ENCODE results near the gene METTL18.

DNA sequence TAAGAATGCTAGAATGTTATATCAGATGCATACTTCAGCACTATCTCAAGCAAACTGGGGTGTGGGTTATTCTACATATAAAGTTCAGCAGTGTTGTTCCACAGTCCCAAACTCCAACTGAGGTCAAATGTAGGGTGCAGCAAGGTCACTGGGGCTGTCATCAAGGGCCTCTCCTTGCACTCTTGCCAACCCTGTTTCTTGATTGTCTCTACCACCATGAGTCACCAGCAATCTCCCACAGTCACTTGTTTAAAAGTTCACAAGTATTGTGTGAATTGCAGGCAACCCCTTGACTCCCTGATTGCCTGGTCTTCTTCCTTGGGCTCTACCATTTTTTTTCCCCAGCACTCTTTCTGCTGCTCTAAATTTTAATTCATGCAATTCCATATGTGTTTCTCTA, 10.6 kb downstream of the METTL18 start:
- no peak for TF ChIP-seq CTCF (IDR thresholded peaks at IDR 0.05; ENCODE audit: poor library complexity, severe bottlenecking)
- no peak for TF ChIP-seq POLR2AphosphoS5 (IDR thresholded peaks at IDR 0.05)
- no peak for TF ChIP-seq RAD21 (conservative IDR thresholded peaks at IDR 0.05)
- no peak for TF ChIP-seq TAF1 (IDR thresholded peaks at IDR 0.05; ENCODE audit: low read depth)
- TF ChIP-seq, protein P1, sequence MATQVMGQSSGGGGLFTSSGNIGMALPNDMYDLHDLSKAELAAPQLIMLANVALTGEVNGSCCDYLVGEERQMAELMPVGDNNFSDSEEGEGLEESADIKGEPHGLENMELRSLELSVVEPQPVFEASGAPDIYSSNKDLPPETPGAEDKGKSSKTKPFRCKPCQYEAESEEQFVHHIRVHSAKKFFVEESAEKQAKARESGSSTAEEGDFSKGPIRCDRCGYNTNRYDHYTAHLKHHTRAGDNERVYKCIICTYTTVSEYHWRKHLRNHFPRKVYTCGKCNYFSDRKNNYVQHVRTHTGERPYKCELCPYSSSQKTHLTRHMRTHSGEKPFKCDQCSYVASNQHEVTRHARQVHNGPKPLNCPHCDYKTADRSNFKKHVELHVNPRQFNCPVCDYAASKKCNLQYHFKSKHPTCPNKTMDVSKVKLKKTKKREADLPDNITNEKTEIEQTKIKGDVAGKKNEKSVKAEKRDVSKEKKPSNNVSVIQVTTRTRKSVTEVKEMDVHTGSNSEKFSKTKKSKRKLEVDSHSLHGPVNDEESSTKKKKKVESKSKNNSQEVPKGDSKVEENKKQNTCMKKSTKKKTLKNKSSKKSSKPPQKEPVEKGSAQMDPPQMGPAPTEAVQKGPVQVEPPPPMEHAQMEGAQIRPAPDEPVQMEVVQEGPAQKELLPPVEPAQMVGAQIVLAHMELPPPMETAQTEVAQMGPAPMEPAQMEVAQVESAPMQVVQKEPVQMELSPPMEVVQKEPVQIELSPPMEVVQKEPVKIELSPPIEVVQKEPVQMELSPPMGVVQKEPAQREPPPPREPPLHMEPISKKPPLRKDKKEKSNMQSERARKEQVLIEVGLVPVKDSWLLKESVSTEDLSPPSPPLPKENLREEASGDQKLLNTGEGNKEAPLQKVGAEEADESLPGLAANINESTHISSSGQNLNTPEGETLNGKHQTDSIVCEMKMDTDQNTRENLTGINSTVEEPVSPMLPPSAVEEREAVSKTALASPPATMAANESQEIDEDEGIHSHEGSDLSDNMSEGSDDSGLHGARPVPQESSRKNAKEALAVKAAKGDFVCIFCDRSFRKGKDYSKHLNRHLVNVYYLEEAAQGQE (IDR thresholded peaks at IDR 0.05; ENCODE audit: borderline replicate concordance): no peak
